Fibroblast of peridontal ligament (primary cell): ENCODE measurements around the gene NAA50.
A peak's percentile ranks its signal among the peaks of the same experiment; 100 is the strongest.

ENCODE experiments used
- DNase-seq: peaks from one replicate; pipeline ENCODE4 v3.0.0-alpha.2; 2010; ENCODE audit errors: extremely low read depth

The NAA50 gene

DNA sequence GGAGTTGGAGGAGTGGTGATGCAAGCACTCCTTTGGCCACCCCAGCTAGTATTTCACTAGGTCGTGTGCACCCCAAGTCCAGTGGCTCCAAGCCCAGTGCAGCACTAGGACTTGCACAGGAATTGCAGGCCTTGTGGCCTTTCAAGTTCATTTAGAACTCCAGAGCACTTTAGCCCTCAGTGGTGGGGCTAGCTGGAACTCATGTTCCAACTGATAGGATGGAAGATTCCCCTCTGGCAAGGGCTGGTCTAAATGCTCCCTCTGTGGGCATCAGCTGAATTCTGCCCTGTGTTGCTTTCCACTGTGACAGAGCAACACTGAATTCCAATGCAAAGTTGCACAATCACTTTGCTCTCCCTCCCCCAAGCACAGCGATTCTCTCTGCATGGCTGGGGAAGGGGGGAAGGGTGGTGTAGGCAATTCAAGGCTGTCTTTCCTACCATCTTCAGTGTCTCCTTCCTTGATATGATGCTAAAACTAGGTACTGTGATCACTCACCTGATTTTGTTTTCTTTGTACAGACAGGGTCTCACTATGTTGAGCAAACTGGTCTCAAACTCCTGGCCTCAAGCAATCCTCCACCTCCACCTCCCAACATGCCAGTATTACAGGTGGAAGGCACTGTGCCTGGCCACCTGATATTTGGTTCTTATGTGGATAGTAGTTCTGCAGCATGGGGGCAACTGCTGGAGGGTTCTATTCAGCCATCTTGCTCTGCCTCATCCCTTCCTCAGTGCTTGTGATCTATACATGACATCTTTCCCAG is 59.9 kb downstream of the NAA50 start:
- DNase-seq = peak; percentile 60

DNA sequence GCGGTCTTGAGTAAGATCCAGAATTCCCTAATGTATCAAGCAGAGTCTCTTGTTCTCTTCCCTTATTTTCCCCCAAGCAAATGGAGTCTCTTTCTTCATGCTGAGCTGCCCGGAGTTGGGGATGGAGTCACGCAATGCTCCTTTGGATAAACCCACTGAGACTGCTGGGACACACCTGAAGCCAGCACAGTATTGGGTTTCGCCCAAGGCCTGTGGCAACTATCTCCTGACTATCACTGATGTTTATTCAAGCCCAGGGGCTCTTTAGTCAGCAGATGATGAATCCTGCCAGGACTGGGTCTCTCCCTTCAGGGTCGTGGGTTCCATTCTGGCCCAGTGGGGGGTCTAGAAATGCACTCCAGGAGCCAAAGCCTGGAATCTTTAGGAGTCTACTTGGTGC is 60.9 kb downstream of the NAA50 start:
- no peak for DNase-seq

GRCh38 chr3:113684271-113684819 is 61.7 kb downstream of the NAA50 start:
- no peak for DNase-seq

DNA sequence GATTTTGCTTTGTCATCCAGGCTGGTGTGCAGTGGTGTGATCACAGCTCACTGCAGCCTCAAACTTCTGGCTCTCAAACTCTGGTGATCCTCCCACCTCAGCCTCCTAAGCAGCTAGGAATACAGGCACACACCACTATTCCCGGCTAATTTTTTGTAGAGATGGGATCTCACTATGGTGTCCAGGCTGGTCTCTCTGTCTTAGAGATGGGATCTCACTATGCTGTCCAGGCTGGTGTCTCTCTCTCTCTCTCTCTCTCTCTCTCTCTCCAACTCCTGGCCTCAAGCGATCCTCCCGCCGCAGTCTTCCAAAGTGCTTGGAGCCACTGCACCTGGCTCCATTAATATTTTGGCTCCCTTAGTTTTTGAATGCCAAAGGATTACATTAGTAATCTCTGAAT is 67.3 kb downstream of the NAA50 start:
- no peak for DNase-seq

DNA sequence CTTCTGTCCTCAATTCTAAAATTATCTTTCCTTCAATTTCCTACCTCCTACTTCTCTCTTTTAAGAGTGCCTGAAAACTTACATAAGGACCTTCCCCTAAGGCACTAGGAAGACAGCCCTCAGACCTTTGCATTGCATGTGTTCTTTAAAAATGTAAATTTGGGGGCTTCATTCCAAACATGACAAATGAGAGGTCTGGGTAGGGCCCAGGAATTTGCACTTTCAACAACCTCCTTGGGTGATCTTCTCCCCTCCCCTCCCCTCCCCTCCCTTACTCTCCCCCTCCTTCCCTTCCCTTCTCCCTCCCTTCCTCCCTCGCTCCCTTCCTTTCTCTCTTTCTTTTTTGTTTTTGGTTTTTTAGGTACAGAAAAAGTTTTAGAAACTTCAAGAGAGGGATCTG is 68.3 kb downstream of the NAA50 start:
- no peak for DNase-seq

DNA sequence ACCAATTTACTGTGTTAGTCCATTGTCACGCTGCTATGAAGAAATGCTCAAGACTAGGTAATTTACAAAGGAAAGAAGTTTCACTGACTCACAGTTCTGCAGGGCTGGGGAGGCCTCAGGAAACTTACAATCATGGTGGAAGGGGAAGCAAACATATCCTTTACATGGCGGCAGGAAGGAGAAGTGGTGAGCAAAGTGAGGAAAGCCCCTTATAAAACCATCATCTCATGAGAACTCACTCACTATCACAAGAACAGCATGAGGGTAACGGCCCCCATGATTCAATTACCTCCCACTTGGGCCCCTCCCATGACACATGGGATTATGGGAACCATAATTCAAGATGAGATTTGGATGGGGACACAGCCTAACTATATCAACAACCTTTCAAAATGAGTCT is 69.8 kb downstream of the NAA50 start:
- DNase-seq = no peak

DNA sequence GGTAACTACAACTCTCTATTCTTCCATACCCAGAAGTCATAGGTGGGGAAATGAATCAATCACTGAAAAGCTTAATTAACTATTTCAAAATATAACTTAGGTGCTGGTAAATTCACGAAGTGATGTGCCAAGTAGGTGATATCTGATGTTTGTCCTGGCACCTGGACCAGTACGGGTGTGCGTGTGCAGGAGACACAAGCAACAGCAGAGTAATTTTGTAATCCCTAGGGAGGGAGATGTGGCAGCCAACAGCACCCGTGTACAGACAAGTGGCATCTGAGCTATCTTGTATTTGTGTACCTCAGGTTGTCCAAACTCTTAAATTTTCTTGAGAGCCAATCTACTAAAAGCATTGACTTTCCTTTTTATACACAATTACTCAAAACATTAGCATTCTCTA is 72.5 kb downstream of the NAA50 start:
- no peak for DNase-seq

- DNase-seq = peak; percentile 77
Measured at GRCh38 chr3:113668015-113668414, 78.0 kb downstream of the NAA50 start.
